K562 (cell line): ENCODE results near the gene MMP17. TPM values are rescaled to one million over a fixed set of nuclear protein-coding genes. Genes with fewer than 3 reads are reported as not detected.

Experiments used
- AFF4 ChIP-seq: sonication (generic); formaldehyde crosslinking; IDR thresholded peaks from 2 replicates; pipeline ENCODE4 v1.8.0; 2023; ENCODE audit warnings: mild to moderate bottlenecking, missing genetic modification reagents
- BRCA1 ChIP-seq, 2 experiments: fragments of 450-650 bp in 1 of 2; sonication (generic) in 1 of 2; formaldehyde crosslinking in 1 of 2; IDR thresholded peaks; 2 replicates each; pipeline versions ENCODE4 v1.5.0 to v1.6.1; 2017 to 2020; ENCODE audit warnings: mild to moderate bottlenecking in 1 of 2, missing genetic modification reagents in 1 of 2
- C11orf30 ChIP-seq: fragments of 450-650 bp; IDR thresholded peaks from 2 replicates; pipeline ENCODE4 v1.6.1; 2016; ENCODE audit warnings: low read depth, mild to moderate bottlenecking
- CCAR2 ChIP-seq: fragments of 200-400 bp; formaldehyde crosslinking; IDR thresholded peaks from 2 replicates; pipeline ENCODE4 v1.6.1; 2017; ENCODE audit warnings: mild to moderate bottlenecking, low read depth, low read length
- GATAD2B ChIP-seq: fragments of 450-650 bp; IDR thresholded peaks from 2 replicates; pipeline ENCODE4 v1.6.1; 2017; ENCODE audit warnings: mild to moderate bottlenecking, borderline replicate concordance
- MTA1 ChIP-seq: fragments of 450-650 bp; IDR thresholded peaks from 2 replicates; pipeline ENCODE4 v1.6.1; 2017; ENCODE audit warnings: borderline replicate concordance
- POLR2AphosphoS5 ChIP-seq: IDR thresholded peaks from 2 replicates; pipeline ENCODE4 v1.6.1; 2011; ENCODE audit warnings: mild to moderate bottlenecking, low read depth, low read length, moderate library complexity; ENCODE audit not compliant: control insufficient read depth, insufficient read depth
- POLR2H ChIP-seq: IDR thresholded peaks from 2 replicates; pipeline ENCODE4 v1.6.1; 2016; ENCODE audit warnings: missing genetic modification characterization, low read depth, mild to moderate bottlenecking, control low read depth, missing compliant biosample characterization, moderate library complexity
- RBM25 ChIP-seq: fragments of 200-400 bp; formaldehyde crosslinking; IDR thresholded peaks from 2 replicates; pipeline ENCODE4 v1.6.1; 2018; ENCODE audit warnings: low read length, low read depth, moderate library complexity; ENCODE audit not compliant: severe bottlenecking
- SIN3A ChIP-seq, 2 experiments: fragments of 150-350 bp in 1 of 2; IDR thresholded peaks; 2 replicates each; pipeline ENCODE4 v1.6.1; 2011 to 2016; ENCODE audit warnings: borderline replicate concordance in 2 of 2, low read depth in 2 of 2, low read length in 2 of 2, mild to moderate bottlenecking in 2 of 2, moderate library complexity in 2 of 2; ENCODE audit not compliant: control insufficient read depth in 1 of 2
- SIX5 ChIP-seq, 2 experiments: IDR thresholded peaks; 2 replicates each; pipeline ENCODE4 v1.6.1; 2011; ENCODE audit warnings: low read length in 2 of 2, borderline replicate concordance in 1 of 2, low read depth in 1 of 2, mild to moderate bottlenecking in 1 of 2, moderate library complexity in 1 of 2; ENCODE audit not compliant: insufficient read depth in 1 of 2
- TAF1 ChIP-seq: IDR thresholded peaks from 2 replicates; pipeline ENCODE4 v1.6.1; 2011; ENCODE audit warnings: mild to moderate bottlenecking, low read length, moderate library complexity; ENCODE audit not compliant: insufficient read depth, control insufficient read depth, severe bottlenecking; ENCODE audit errors: extremely low read depth
- polyA plus RNA-seq, 8 experiments: library from polyadenylated mRNA; depleted of rRNA in 4 of 8; stranded (reverse) in 5 of 8; unstranded in 3 of 8; fragments of >200 nt; fragmentation: Nextera tagmentation in 2 of 8; fragmentation: Illumina TruSeq in 1 of 8; extraction: Ambion mirVana in 2 of 8; extraction: Trizol in 1 of 8; gene quantifications; 2 replicates each; pipeline versions ENCODE4 v1.2.1 to v1.2.3, GENCODE V29; 2011 to 2014; ENCODE audit warnings: inconsistent platforms in 1 of 8, missing spikeins in 1 of 8
- total RNA-seq, 7 experiments: library from RNA; depleted of rRNA in 6 of 7; stranded (reverse); fragments of >200 nt in 6 of 7; fragmentation: Illumina TruSeq in 2 of 7; extraction: Trizol in 2 of 7; gene quantifications; 2 replicates each; pipeline versions ENCODE4 v1.2.1 to v1.2.3, GENCODE V29; 2011 to 2021; ENCODE audit warnings: low replicate concordance in 1 of 7
- TF ChIP-seq, protein P1 (sequence below): sonication (generic); formaldehyde crosslinking; IDR thresholded peaks from 2 replicates; pipeline ENCODE4 v1.8.0; 2022; ENCODE audit warnings: mild to moderate bottlenecking, missing genetic modification reagents, borderline replicate concordance
- TF ChIP-seq, protein P2 (sequence below): fragments of 450-650 bp; conservative IDR thresholded peaks from 2 replicates; pipeline ENCODE4 v1.6.1; 2016; ENCODE audit warnings: missing genetic modification characterization, low read depth, mild to moderate bottlenecking, control low read depth, missing compliant biosample characterization

MMP17 gene
- total and polyA plus RNA-seq, 9 of the 15 experiments (the other 6 are each of a cell fraction or from before 2014, with no cell fraction given), result 1.1 to 21.2 (median 17.1) TPM; not detected in 2

- TF ChIP-seq AFF4 (CRISPR knock-in tag), result peak; percentile 58; the same call in 1 of the 2 replicates
- TF ChIP-seq, protein P1, sequence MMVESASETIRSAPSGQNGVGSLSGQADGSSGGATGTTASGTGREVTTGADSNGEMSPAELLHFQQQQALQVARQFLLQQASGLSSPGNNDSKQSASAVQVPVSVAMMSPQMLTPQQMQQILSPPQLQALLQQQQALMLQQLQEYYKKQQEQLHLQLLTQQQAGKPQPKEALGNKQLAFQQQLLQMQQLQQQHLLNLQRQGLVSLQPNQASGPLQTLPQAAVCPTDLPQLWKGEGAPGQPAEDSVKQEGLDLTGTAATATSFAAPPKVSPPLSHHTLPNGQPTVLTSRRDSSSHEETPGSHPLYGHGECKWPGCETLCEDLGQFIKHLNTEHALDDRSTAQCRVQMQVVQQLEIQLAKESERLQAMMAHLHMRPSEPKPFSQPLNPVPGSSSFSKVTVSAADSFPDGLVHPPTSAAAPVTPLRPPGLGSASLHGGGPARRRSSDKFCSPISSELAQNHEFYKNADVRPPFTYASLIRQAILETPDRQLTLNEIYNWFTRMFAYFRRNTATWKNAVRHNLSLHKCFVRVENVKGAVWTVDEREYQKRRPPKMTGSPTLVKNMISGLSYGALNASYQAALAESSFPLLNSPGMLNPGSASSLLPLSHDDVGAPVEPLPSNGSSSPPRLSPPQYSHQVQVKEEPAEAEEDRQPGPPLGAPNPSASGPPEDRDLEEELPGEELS (CRISPR knock-in tag), result no peak
- no peak for TF ChIP-seq RBM25
- TF ChIP-seq BRCA1 (IDR thresholded peaks at IDR 0.05), result no peak
- TF ChIP-seq BRCA1 (CRISPR knock-in tag; IDR thresholded peaks at IDR 0.05), result no peak; the same call in 1 of the 2 replicates
- TF ChIP-seq MTA1, result no peak
- TF ChIP-seq, protein P2, sequence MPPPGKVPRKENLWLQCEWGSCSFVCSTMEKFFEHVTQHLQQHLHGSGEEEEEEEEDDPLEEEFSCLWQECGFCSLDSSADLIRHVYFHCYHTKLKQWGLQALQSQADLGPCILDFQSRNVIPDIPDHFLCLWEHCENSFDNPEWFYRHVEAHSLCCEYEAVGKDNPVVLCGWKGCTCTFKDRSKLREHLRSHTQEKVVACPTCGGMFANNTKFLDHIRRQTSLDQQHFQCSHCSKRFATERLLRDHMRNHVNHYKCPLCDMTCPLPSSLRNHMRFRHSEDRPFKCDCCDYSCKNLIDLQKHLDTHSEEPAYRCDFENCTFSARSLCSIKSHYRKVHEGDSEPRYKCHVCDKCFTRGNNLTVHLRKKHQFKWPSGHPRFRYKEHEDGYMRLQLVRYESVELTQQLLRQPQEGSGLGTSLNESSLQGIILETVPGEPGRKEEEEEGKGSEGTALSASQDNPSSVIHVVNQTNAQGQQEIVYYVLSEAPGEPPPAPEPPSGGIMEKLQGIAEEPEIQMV (tag), result no peak
- TF ChIP-seq POLR2AphosphoS5, result peak; percentile 43; the same call in 1 of the 2 replicates
- no peak for TF ChIP-seq POLR2H (tag)
- peak in 1 of 2 experiments; percentile 80; a peak in 1 of 4 replicates for TF ChIP-seq SIN3A (IDR thresholded peaks at IDR 0.05; ENCODE audit: borderline replicate concordance in 2 of 2, control insufficient read depth in 1 of 2, low read depth in 2 of 2, low read length in 2 of 2)
- peak; percentile 57 for TF ChIP-seq TAF1
- no peak for TF ChIP-seq SIX5 (IDR thresholded peaks at IDR 0.05; ENCODE audit: borderline replicate concordance in 1 of 2, insufficient read depth in 1 of 2, low read depth in 1 of 2, low read length in 2 of 2)
- peak; percentile 99 for TF ChIP-seq C11orf30
- no peak for TF ChIP-seq CCAR2
- TF ChIP-seq GATAD2B, result peak; percentile 37; the same call in 1 of the 2 replicates
Measured at GRCh38 chr12:131896080-131896810, 68.1 kb downstream of the MMP17 start (continued).
